T-helper 2 cell treated with Interferon-gamma antibody and Interleukin-4, amounts not matched to agents 100 ng/mL and 5 ng/mL, for 36 hours (primary cell): Measurements from ENCODE around the gene AIRE. TPM values are rescaled to one million over a fixed set of nuclear protein-coding genes. Genes with fewer than 3 reads are reported as not detected.

Experiments used
- intact Hi-C: fragments of 100-400 bp; cut with micrococcal nuclease; formaldehyde crosslinking; loops from one replicate; pipeline ENCODE4 v1.15.1; 2023
- total RNA-seq: library from RNA; stranded (reverse); gene quantifications from 2 replicates; pipeline ENCODE4 v1.2.3, GENCODE V29; 2022

The AIRE gene
- total RNA-seq, 1 donor from 2014 or later, result 2.7 TPM

- intact Hi-C loops, result no loop called here
Measured at GRCh38 chr21:44322621-44323325, 37.1 kb downstream of the AIRE start.

GRCh38 chr21:44323591-44323990 is 37.9 kb downstream of the AIRE start:
- intact Hi-C loops, result no loop called here

GRCh38 chr21:44324106-44324853 is 38.6 kb downstream of the AIRE start:
- intact Hi-C loops, result no loop called here

GRCh38 chr21:44324854-44325107 is 39.1 kb downstream of the AIRE start:
- intact Hi-C loops, result no loop called here

- intact Hi-C loops, result no loop called here
Measured at GRCh38 chr21:44325386-44326271, 40.0 kb downstream of the AIRE start.

GRCh38 chr21:44326272-44326647 is 40.6 kb downstream of the AIRE start:
- intact Hi-C loops, result no loop called here

- intact Hi-C loops, result no loop called here
Measured at GRCh38 chr21:44326716-44327602, 41.3 kb downstream of the AIRE start.

GRCh38 chr21:44327603-44327974 is 41.9 kb downstream of the AIRE start:
- intact Hi-C loops, result no loop called here

- intact Hi-C loops, result no loop called here
Measured at GRCh38 chr21:44328242-44328895, 42.7 kb downstream of the AIRE start.

- intact Hi-C loops, result no loop called here
Measured at GRCh38 chr21:44329086-44329889, 43.6 kb downstream of the AIRE start.

GRCh38 chr21:44329971-44330681 is 44.5 kb downstream of the AIRE start:
- intact Hi-C loops, result no loop called here

GRCh38 chr21:44330698-44331097 is 45.0 kb downstream of the AIRE start:
- intact Hi-C loops, result no loop called here

GRCh38 chr21:44331209-44331608 is 45.5 kb downstream of the AIRE start:
- intact Hi-C loops, result no loop called here

- intact Hi-C loops, result no loop called here
Measured at GRCh38 chr21:44331650-44332307, 46.1 kb downstream of the AIRE start.

- intact Hi-C loops, result no loop called here
Measured at GRCh38 chr21:44332383-44332782, 46.7 kb downstream of the AIRE start.

GRCh38 chr21:44332965-44333364 is 47.3 kb downstream of the AIRE start:
- intact Hi-C loops, result no loop called here

GRCh38 chr21:44333509-44334328 is 48.0 kb downstream of the AIRE start:
- intact Hi-C loops, result no loop called here
